IMR-90 (cell line): Measurements from ENCODE around the gene THRB. TPM values are rescaled to one million over a fixed set of nuclear protein-coding genes. Genes with fewer than 3 reads are reported as not detected.

ENCODE experiments used
- ATAC-seq: fragments of 200-7000 bp; cut with Tn5 transposase; 2 replicates; pipeline ENCODE4 v1.9.1; 2020; ENCODE audit warnings: low read depth, mild to moderate bottlenecking, moderate library complexity
- BruUV-seq: library from RNA; stranded (reverse); fragments of 400-500 nt; replicated peaks from 2 replicates; lab custom pipeline; 2021; lab: Mats Ljungman, UMichigan
- CTCF ChIA-PET: fragments of 300-600 bp; formaldehyde crosslinking; extraction: SDS; loops from one replicate; lab custom pipeline; 2021; ENCODE audit warnings: antibody characterized with exemption; lab: Yijun Ruan, JAX
- POLR2A ChIA-PET: fragments of 300-600 bp; sonication (Branson Sonifier 250); formaldehyde crosslinking; loops from one replicate; lab custom pipeline; 2022; ENCODE audit warnings: antibody characterized with exemption; ENCODE audit not compliant: unreplicated experiment; lab: Charles Lee
- DNase-seq: peaks from one replicate; pipeline ENCODE4 v3.0.0; 2013
- H2AFZ ChIP-seq: replicated peaks from 2 replicates; pipeline ENCODE3; 2013; ENCODE audit warnings: low read length, mild to moderate bottlenecking; ENCODE audit not compliant: poor library complexity
- H2AK5ac ChIP-seq: 2 replicates; pipeline ENCODE4 v1.6.1; 2013; ENCODE audit warnings: low read depth, low read length, inconsistent platforms
- H2AK9ac ChIP-seq: replicated peaks from 2 replicates; pipeline ENCODE3; 2013; ENCODE audit warnings: mild to moderate bottlenecking, low read depth, low read length, moderate library complexity; ENCODE audit not compliant: poor library complexity
- H2BK120ac ChIP-seq: 2 replicates; pipeline ENCODE4 v1.6.1; 2013; ENCODE audit warnings: low read depth, low read length, inconsistent platforms
- H2BK15ac ChIP-seq: 3 replicates; pipeline ENCODE4 v1.6.1; 2013; ENCODE audit warnings: low read depth, low read length, inconsistent platforms
- H2BK20ac ChIP-seq: 2 replicates; pipeline ENCODE4 v1.6.1; 2013; ENCODE audit warnings: low read depth, mild to moderate bottlenecking, inconsistent platforms, low read length, moderate library complexity
- H2BK5ac ChIP-seq: 2 replicates; pipeline ENCODE4 v1.6.1; 2013; ENCODE audit warnings: mild to moderate bottlenecking, low read depth, low read length, inconsistent platforms; ENCODE audit not compliant: poor library complexity, severe bottlenecking
- H3K14ac ChIP-seq: replicated peaks from 2 replicates; pipeline ENCODE4 v1.6.1; 2013; ENCODE audit warnings: low read depth, low read length, inconsistent platforms
- H3K18ac ChIP-seq: 2 replicates; pipeline ENCODE4 v1.6.1; 2013; ENCODE audit warnings: low read depth, low read length, control low read depth
- H3K23ac ChIP-seq: 2 replicates; pipeline ENCODE4 v1.6.1; 2013; ENCODE audit warnings: low read depth, low read length, inconsistent platforms
- H3K27ac ChIP-seq: 2 replicates; pipeline ENCODE4 v1.5.1; 2013; ENCODE audit warnings: mild to moderate bottlenecking, control low read depth, low read length; ENCODE audit not compliant: insufficient read depth
- H3K27me3 ChIP-seq: 2 replicates; pipeline ENCODE4 v1.6.1; 2013; ENCODE audit warnings: low read length; ENCODE audit not compliant: control insufficient read depth, insufficient read depth
- H3K36me3 ChIP-seq: 2 replicates; pipeline ENCODE4 v1.6.1; 2013; ENCODE audit warnings: low read length, mixed read lengths; ENCODE audit not compliant: control insufficient read depth, insufficient read depth
- H3K4ac ChIP-seq: 2 replicates; pipeline ENCODE4 v1.6.1; 2013; ENCODE audit warnings: low read depth, low read length, inconsistent platforms
- H3K4me1 ChIP-seq: 2 replicates; pipeline ENCODE4 v1.6.1; 2013; ENCODE audit warnings: low read length, mixed read lengths; ENCODE audit not compliant: control insufficient read depth, insufficient read depth
- H3K4me2 ChIP-seq: 2 replicates; pipeline ENCODE4 v1.6.1; 2013; ENCODE audit warnings: low read depth, mild to moderate bottlenecking, control low read depth, low read length, moderate library complexity
- H3K4me3 ChIP-seq: 2 replicates; pipeline ENCODE4 v1.5.1; 2013; ENCODE audit warnings: low read depth, mild to moderate bottlenecking, control low read depth, low read length, moderate library complexity; ENCODE audit not compliant: insufficient read depth
- H3K56ac ChIP-seq: 2 replicates; pipeline ENCODE4 v1.6.1; 2013; ENCODE audit warnings: low read length, inconsistent platforms; ENCODE audit not compliant: insufficient read depth; ENCODE audit errors: extremely low read depth
- H3K79me1 ChIP-seq, 2 experiments: 2 replicates each; pipeline ENCODE4 v1.6.1; 2013; ENCODE audit warnings: low read length in 2 of 2, inconsistent platforms in 1 of 2, low read depth in 1 of 2
- H3K9ac ChIP-seq: 2 replicates; pipeline ENCODE4 v1.6.1; 2013; ENCODE audit warnings: low read depth, low read length, control low read depth
- H3K9me1 ChIP-seq: 2 replicates; pipeline ENCODE4 v1.6.1; 2013; ENCODE audit warnings: low read length, inconsistent platforms; ENCODE audit not compliant: insufficient read depth
- H3K9me3 ChIP-seq: 2 replicates; pipeline ENCODE4 v1.6.1; 2013; ENCODE audit warnings: low read length; ENCODE audit not compliant: control insufficient read depth, insufficient read depth
- H4K20me1 ChIP-seq: 2 replicates; pipeline ENCODE4 v1.6.1; 2013; ENCODE audit warnings: low read length, inconsistent platforms; ENCODE audit not compliant: insufficient read depth
- H4K5ac ChIP-seq: 2 replicates; pipeline ENCODE4 v1.6.1; 2013; ENCODE audit warnings: mild to moderate bottlenecking, low read depth, low read length, control low read depth
- H4K8ac ChIP-seq, 2 experiments: 2 replicates each; pipeline ENCODE4 v1.6.1; 2013; ENCODE audit warnings: low read depth in 2 of 2, low read length in 2 of 2, control low read depth in 1 of 2, inconsistent platforms in 1 of 2
- H4K91ac ChIP-seq: 2 replicates; pipeline ENCODE4 v1.6.1; 2013; ENCODE audit warnings: low read depth, low read length, inconsistent platforms; ENCODE audit not compliant: insufficient read depth
- MAZ ChIP-seq: IDR thresholded peaks from 2 replicates; pipeline ENCODE4 v1.6.1; 2012; ENCODE audit warnings: low read depth, mild to moderate bottlenecking, low read length, improper control_type of control experiment, moderate library complexity, borderline replicate concordance
- WGBS, 2 experiments: methylation state at CpG; one replicate each; pipeline versions ENCODE4 v1.1.5 to v1.1.7; 2013; ENCODE audit warnings: missing lambda C conversion rate in 2 of 2; ENCODE audit not compliant: insufficient read length in 1 of 2; ENCODE audit errors: extremely low coverage in 2 of 2; 5-methylcytosine and 5-hydroxymethylcytosine counted together
- dilution Hi-C: fragments of 300-500 bp; cut with HindIII; formaldehyde crosslinking; loops from one replicate; pipeline ENCODE4 v1.14.3; 2018; ENCODE audit warnings: low sequenced_read_pairs; ENCODE audit not compliant: unreplicated experiment
- in situ Hi-C: fragments of 300-500 bp; cut with MboI; formaldehyde crosslinking; loops from 3 replicates; pipeline ENCODE4 v1.14.3; 2019; ENCODE audit warnings: low sequenced_read_pairs, inconsistent platforms, mixed read lengths
- intact Hi-C: fragments of 100-400 bp; cut with micrococcal nuclease; formaldehyde crosslinking; loops from 2 replicates; pipeline ENCODE4 v1.10.0; 2022
- polyA plus RNA-seq, 3 experiments: library from polyadenylated mRNA; depleted of rRNA; stranded (reverse); fragments of >200 nt; gene quantifications; 2 replicates each; pipeline ENCODE4 v1.2.3, GENCODE V29; 2012; ENCODE audit warnings: low replicate concordance in 1 of 3
- total RNA-seq: library from RNA; depleted of rRNA; stranded (reverse); fragments of >200 nt; gene quantifications from 2 replicates; pipeline ENCODE4 v1.2.3, GENCODE V29; 2012

THRB gene
- total and polyA plus RNA-seq, 2 of the 4 experiments (the other 2 are of a cell fraction): under 0.01 TPM; not detected in 1

DNA sequence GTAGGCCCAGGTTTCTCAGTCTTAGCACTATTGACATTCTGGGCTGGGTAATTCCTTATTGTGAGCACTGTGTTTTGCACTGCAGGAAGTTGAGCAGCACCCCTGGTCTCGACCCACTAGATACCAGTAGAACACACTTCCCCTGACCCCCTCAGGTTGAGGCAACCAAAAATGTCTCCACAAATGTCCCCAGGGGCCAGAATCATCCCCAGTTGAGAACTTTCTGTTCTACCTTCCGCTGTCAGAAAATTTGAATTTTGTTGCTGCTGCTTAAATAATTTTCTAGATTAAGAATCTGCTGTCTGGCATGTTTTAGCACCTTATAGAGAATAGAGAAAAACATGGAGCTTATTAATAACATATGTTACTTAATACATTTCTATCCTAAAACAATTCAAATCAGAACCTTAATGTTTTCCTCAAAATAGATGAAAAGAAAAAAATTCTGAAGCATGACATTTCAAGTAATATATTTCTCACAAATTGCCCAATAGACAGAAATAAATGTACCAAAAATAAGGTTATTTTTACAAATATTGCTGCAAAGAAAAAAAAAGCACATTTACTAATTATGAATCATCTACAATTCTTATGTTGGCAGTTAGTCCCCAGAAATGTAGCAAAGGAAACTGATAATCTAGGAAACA, 13.2 kb upstream of the THRB start:
- Histone ChIP-seq H3K23ac (no peak overlapping the region), H3K27ac (no peak overlapping the region), H3K9me1 (no peaks in the 10 kb centered on the region), H3K4ac (no peak overlapping the region), H3K14ac (no peak overlapping the region), H3K4me1 (no peaks in the 10 kb centered on the region), H2BK5ac (no peak overlapping the region), H4K20me1 (no peaks in the 10 kb centered on the region), H3K4me3 (no peak overlapping the region), H3K4me2 (no peak overlapping the region), H3K9me3 (no peaks in the 10 kb centered on the region), H3K27me3 (no peaks in the 10 kb centered on the region), H2BK120ac (no peak overlapping the region), H3K79me1 (no peaks in the 10 kb centered on the region), H4K8ac (no peak overlapping the region), H2AK9ac (no peak overlapping the region), H2BK15ac (no peak overlapping the region), H2AK5ac (no peak overlapping the region), H4K5ac (no peak overlapping the region), H3K36me3 (no peaks in the 10 kb centered on the region), H2AFZ (no peak overlapping the region), H2BK20ac (no peak overlapping the region), H4K91ac (no peak overlapping the region), H3K18ac (no peak overlapping the region), H3K56ac (no peak overlapping the region), H3K9ac (no peak overlapping the region)
- dilution Hi-C loops: no loop called here
- no peak for TF ChIP-seq MAZ
- DNase-seq: no peak
- WGBS, 2 experiments: 20% methylated on average over 1 of the region's 2 CpGs; no CpG with 5 or more reads in 1 of the 2 experiments
- ATAC-seq: no peak
- intact Hi-C loops: no loop called here
- ChIA-PET POLR2A (no interaction called here), CTCF (no interaction called here)
- in situ Hi-C loops: no loop called here
- BruUV-seq: no TSS peak
